Esophagus muscularis mucosa (tissue), 4 donors: ENCODE data around the gene ACP4.

Experiments used
- CTCF ChIP-seq, 3 experiments: fragments of 200-600 bp in 2 of 3; fragments of 450-650 bp in 1 of 3; sonication (generic) in 2 of 3; IDR thresholded peaks; one replicate each; pipeline ENCODE4 v1.5.1; 2017 to 2019; ENCODE audit warnings: antibody characterized with exemption in 3 of 3, mild to moderate bottlenecking in 2 of 3, moderate library complexity in 1 of 3
- EP300 ChIP-seq: sonication (generic); formaldehyde crosslinking; IDR thresholded peaks from one replicate; pipeline ENCODE4 v1.6.1; 2017; ENCODE audit warnings: antibody characterized with exemption
- POLR2A ChIP-seq: fragments of 450-650 bp; IDR thresholded peaks from one replicate; pipeline ENCODE4 v1.6.1; 2017; ENCODE audit warnings: antibody characterized with exemption, moderate library complexity, mild to moderate bottlenecking, low read depth
- POLR2AphosphoS5 ChIP-seq, 2 donors: sonication (generic); formaldehyde crosslinking; IDR thresholded peaks; one replicate each; pipeline ENCODE4 v1.6.1; 2017; ENCODE audit warnings: antibody characterized with exemption in 2 of 2

DNA sequence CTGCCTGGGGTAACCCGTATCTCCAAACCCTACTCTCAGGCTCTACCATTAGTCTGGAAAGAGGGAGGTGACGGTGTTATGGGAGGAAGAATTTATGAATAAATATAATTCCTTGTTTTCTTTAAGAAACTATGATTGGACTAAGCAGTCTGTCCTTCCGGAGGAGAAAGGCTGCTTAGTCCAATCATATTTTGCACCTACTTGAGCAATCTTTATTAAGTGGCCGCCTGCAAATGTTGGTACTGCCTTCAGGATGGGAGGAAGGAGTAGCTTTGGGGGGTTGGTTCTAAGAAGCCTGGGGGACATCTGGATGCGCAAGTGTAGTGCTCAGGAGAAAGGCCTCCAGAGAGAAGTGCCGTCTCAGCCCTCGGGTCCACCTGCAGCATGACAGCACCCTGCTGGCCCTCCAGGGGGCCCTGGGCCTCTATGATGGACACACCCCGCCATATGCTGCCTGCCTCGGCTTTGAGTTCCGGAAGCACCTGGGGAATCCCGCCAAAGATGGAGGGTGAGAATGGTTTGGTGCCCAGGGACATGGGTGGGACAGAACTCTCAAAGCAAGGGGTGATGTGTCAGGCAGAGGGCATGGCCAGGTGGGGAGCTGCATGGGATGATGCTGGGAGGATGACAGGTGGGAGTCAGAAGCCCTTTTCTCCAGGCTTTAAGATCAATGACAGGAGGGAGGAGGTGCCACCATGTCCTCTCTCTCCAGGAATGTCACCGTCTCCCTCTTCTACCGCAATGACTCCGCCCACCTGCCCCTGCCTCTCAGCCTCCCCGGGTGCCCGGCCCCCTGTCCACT lies 4.1 kb downstream of the ACP4 start:
- TF ChIP-seq CTCF (IDR thresholded peaks at IDR 0.05) (no peak), EP300 (no peak), POLR2AphosphoS5 (IDR thresholded peaks at IDR 0.05) (no peak), POLR2A (no peak)
